Measurements from ENCODE around the gene DPP9.

Gene DPP9

GRCh38 chr19:4656102-4656501, 67.5 kb downstream of the DPP9 start:
- DNase-seq (ENCODE audit: low read depth): no peak

- DNase-seq (ENCODE audit: low read depth): no peak
Measured at GRCh38 chr19:4654437-4655361, 68.9 kb downstream of the DPP9 start.

- no peak for DNase-seq (ENCODE audit: low read depth)
Measured at GRCh38 chr19:4653793-4654436, 69.7 kb downstream of the DPP9 start.

GRCh38 chr19:4652075-4652474, 71.6 kb downstream of the DPP9 start:
- DNase-seq (ENCODE audit: low read depth): no peak

- DNase-seq (ENCODE audit: low read depth): no peak
Measured at GRCh38 chr19:4650159-4650558, 73.5 kb downstream of the DPP9 start.

GRCh38 chr19:4649392-4650047, 74.1 kb downstream of the DPP9 start:
- DNase-seq (ENCODE audit: low read depth): no peak

- no peak for DNase-seq (ENCODE audit: low read depth)
Measured at GRCh38 chr19:4647676-4648644, 75.7 kb downstream of the DPP9 start.

GRCh38 chr19:4645718-4646117, 77.9 kb downstream of the DPP9 start:
- DNase-seq (ENCODE audit: low read depth): no peak

GRCh38 chr19:4642625-4643024, 81.0 kb downstream of the DPP9 start:
- DNase-seq (ENCODE audit: low read depth): no peak

- DNase-seq (ENCODE audit: low read depth): no peak
Measured at GRCh38 chr19:4641132-4641531, 82.5 kb downstream of the DPP9 start.

- no peak for DNase-seq (ENCODE audit: low read depth)
Measured at GRCh38 chr19:4640247-4641000, 83.2 kb downstream of the DPP9 start.

GRCh38 chr19:4639531-4640246, 84.0 kb downstream of the DPP9 start:
- DNase-seq (ENCODE audit: low read depth): no peak

GRCh38 chr19:4638828-4639530, 84.7 kb downstream of the DPP9 start, which contains the start of gene TNFAIP8L1:
Gene TNFAIP8L1 (plus strand): TSS chr19:4639516. CDS start chr19:4651870, 12,354 bp downstream.
- peak; percentile 68 for DNase-seq (ENCODE audit: low read depth)

- no peak for DNase-seq (ENCODE audit: low read depth)
Measured at GRCh38 chr19:4638317-4638716, 85.3 kb downstream of the DPP9 start.

GRCh38 chr19:4636761-4637160, 86.9 kb downstream of the DPP9 start:
- no peak for DNase-seq (ENCODE audit: low read depth)

- DNase-seq (ENCODE audit: low read depth): no peak
Measured at GRCh38 chr19:4636151-4636717, 87.4 kb downstream of the DPP9 start.

GRCh38 chr19:4635754-4636116, 87.9 kb downstream of the DPP9 start:
- no peak for DNase-seq (ENCODE audit: low read depth)

- DNase-seq (ENCODE audit: low read depth): peak; percentile 40
Measured at GRCh38 chr19:4633140-4633967, 90.3 kb downstream of the DPP9 start.

Data from non-pigmented ciliary epithelial cell (primary cell).